ENCODE results near the gene AFF4. TPM values are rescaled to one million over a fixed set of nuclear protein-coding genes. Genes with fewer than 3 reads are reported as not detected.
"Not testable (repeated sequence)": the region's sequence is repeated elsewhere in the genome, so short reads cannot be mapped to it uniquely, and the experiment has no call there.

Gene AFF4
- total and polyA plus RNA-seq, 8 donors: 59.5 to 86.1 (median 66.7) TPM

DNA sequence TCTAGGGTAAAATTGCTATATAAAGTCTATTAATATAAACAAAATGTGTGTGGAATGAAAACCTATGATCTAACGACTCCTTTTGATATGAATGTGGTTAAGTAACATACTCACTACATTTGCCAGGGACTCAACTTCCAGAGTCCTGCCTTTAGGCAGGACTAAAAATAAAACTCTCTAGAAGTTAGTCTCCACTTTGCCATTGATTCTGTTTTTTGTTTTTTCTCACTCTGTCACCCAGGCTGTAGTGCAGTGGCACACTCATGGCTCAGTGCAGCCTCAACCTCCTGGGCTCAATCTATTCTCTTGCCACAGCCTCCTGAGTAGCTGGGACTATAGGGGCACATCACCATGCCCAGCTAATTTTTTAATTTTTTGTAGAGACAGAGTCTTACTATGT is 32.9 kb upstream of the AFF4 start:
- TF ChIP-seq, protein P1, sequence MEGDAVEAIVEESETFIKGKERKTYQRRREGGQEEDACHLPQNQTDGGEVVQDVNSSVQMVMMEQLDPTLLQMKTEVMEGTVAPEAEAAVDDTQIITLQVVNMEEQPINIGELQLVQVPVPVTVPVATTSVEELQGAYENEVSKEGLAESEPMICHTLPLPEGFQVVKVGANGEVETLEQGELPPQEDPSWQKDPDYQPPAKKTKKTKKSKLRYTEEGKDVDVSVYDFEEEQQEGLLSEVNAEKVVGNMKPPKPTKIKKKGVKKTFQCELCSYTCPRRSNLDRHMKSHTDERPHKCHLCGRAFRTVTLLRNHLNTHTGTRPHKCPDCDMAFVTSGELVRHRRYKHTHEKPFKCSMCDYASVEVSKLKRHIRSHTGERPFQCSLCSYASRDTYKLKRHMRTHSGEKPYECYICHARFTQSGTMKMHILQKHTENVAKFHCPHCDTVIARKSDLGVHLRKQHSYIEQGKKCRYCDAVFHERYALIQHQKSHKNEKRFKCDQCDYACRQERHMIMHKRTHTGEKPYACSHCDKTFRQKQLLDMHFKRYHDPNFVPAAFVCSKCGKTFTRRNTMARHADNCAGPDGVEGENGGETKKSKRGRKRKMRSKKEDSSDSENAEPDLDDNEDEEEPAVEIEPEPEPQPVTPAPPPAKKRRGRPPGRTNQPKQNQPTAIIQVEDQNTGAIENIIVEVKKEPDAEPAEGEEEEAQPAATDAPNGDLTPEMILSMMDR (IDR thresholded peaks at IDR 0.05): no peak
- no peaks in the 10 kb centered on the region for H3K27me3 ChIP-seq
- H3K27ac ChIP-seq: no peak overlapping the region
- H3K4me1 ChIP-seq: no peaks in the 10 kb centered on the region
- DNase-seq (no peak), ATAC-seq (no peak)
- intact Hi-C loops (cut with DNase I): no loop called here
- no peak overlapping the region for H3K4me3 ChIP-seq
- H3K9me3 ChIP-seq: no peaks in the 10 kb centered on the region
- peaks cover 0 to 16% of the 10 kb centered on the region in 2 donors for H3K36me3 ChIP-seq

DNA sequence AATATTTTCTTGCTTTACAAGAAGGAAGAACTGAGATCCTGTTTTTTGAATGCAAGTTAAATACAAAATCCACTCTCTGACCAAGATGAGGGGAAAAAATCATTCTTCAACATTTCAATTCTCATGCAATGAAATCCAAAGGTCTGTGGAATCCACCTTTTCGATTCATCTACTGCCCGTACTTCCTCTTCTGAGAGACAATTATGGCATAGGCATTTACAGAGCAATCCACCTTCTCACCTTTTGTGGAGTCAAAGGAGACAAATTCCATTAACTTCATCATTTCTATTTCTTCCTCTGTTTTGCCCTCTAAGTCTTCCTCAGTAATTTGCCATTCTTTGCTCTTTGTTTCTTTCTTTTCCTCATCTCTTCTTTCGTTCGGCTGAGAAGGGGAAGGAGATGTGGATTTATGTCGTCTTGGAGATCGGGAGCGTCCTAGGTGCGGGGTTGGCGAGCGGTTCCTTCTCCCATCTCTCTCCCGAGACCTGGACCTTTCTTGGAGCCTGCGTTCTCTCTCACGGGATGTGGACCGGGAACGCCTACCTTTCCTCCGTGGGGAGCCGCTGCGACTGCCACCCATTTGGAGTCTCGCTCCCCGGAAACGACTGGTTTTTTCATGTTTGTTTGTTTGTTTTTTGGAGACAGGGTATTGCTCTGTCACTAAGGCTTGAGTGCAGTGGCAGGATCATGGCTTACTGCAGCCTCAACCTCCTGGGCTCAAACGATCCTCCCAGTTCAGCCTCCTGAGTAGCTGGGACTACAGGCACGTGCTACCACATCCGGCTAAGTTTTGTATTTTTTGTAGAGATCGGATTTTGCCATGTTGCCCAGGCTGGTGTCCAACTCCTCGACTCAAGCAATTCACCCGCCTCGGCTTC is 24.3 kb upstream of the AFF4 start:
- Histone ChIP-seq H3K4me1 (no peaks in the 10 kb centered on the region), H3K4me3 (no peak overlapping the region), H3K27ac (no peak overlapping the region), H3K27me3 (no peaks in the 10 kb centered on the region), H3K36me3 (no peaks in the 10 kb centered on the region), H3K9me3 (no peaks in the 10 kb centered on the region)
- ATAC-seq (no peak), DNase-seq (no peak)
- intact Hi-C loops (cut with DNase I): no loop called here
- TF ChIP-seq, protein P1 (IDR thresholded peaks at IDR 0.05): no peak

DNA sequence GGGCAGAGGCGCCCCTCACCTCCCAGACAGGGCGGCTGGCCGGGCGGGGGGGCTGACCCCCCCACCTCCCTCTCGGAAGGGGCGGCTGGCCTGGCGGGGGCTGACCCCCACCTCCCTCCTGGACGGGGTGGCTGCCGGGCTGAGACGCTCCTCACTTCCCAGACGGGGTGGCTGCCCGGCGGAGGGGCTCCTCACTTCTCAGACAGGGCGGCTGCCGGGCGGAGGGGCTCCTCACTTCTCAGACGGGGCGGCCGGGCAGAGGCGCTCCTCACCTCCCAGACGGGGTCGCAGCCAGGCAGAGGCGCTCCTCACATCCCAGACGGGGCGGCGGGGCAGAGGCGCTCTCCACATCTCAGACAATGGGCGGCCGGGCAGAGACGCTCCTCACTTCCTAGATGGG is 19.5 kb upstream of the AFF4 start:
- H3K27me3 ChIP-seq; H3K36me3 ChIP-seq; H3K4me1 ChIP-seq; H3K4me3 ChIP-seq; H3K27ac ChIP-seq; DNase-seq; H3K9me3 ChIP-seq; intact Hi-C loops (cut with DNase I); ATAC-seq: not testable (repeated sequence)

DNA sequence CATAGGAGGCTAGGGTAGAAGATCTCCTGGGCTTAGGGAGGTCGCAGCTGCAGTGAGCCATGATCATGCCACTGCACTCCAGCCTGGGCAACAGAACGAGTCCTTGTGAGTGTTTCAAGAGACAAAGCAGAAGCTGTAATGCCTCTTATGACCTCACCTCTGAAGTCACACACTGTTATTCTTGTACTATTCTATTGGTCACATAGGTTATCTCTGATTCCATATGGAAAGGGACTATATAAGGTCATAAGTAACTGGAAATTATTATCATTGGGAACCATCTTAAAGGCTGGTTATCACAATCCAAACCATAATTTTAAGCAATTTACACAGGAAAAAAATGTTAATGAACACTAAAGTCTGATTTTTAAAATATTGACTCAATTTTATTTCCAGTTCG is 17.9 kb upstream of the AFF4 start:
- no peaks in the 10 kb centered on the region for H3K4me1 ChIP-seq
- H3K4me3 ChIP-seq: no peak overlapping the region
- H3K27me3 ChIP-seq: no peaks in the 10 kb centered on the region
- intact Hi-C loops (cut with DNase I): no loop called here
- no peak overlapping the region for H3K27ac ChIP-seq
- ATAC-seq (no peak), DNase-seq (no peak)
- H3K36me3 ChIP-seq: no peaks in the 10 kb centered on the region
- TF ChIP-seq, protein P1 (IDR thresholded peaks at IDR 0.05): no peak
- peaks cover 0 to 9% of the 10 kb centered on the region in 2 donors for H3K9me3 ChIP-seq

DNA sequence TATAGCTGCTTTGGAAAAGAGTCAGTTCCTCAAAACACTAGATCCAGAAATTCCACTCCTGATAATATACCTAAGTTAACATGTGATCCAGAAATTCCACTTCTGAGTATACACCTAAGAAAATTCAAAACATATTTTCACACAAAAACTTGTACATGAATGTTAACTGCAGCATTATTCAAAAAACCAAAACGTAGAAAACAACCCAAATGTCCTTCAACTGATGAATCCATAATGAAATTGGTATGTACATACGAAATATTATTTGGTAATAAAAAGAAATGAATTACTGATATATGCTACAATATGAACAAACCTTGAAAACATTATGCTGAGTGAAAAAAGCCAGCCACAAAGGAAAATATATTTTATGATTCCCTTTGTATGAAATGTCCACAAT is 16.5 kb upstream of the AFF4 start:
- Histone ChIP-seq H3K27me3 (no peaks in the 10 kb centered on the region), H3K27ac (no peak overlapping the region), H3K4me1 (no peaks in the 10 kb centered on the region), H3K36me3 (no peaks in the 10 kb centered on the region), H3K9me3 (peaks cover 0 to 9% of the 10 kb centered on the region in 2 donors), H3K4me3 (no peak overlapping the region)
- DNase-seq (no peak), ATAC-seq (no peak)
- intact Hi-C loops (cut with DNase I): no loop called here
- TF ChIP-seq, protein P1 (IDR thresholded peaks at IDR 0.05): no peak
